WTC11 (cell line): ENCODE measurements around the gene STAT2. TPM values are rescaled to one million over a fixed set of nuclear protein-coding genes. Genes with fewer than 3 reads are reported as not detected.

ENCODE experiments used
- ATAC-seq: fragments of 200-7000 bp; cut with Tn5 transposase; 2 replicates; pipeline ENCODE4 v1.10.0; 2021; ENCODE audit warnings: mild to moderate bottlenecking, moderate library complexity
- CTCF ChIA-PET: fragments of 300-600 bp; sonication (Branson Sonifier 250); formaldehyde crosslinking; loops from one replicate; lab custom pipeline; 2021; ENCODE audit warnings: antibody characterized with exemption; lab: Charles Lee
- POLR2A ChIA-PET: fragments of 350-600 bp; sonication (Branson Sonifier 250); formaldehyde crosslinking; loops from one replicate; lab custom pipeline; 2021; ENCODE audit warnings: antibody characterized with exemption; lab: Charles Lee
- DNase-seq: peaks from one replicate; pipeline ENCODE4 v3.0.0; 2021; ENCODE audit warnings: low spot score
- H3K27ac Mint-ChIP-seq: 2 replicates; pipeline ENCODE4 v1.8.0; 2021; ENCODE audit warnings: mixed read lengths
- H3K27me3 Mint-ChIP-seq: 2 replicates; pipeline ENCODE4 v1.8.0; 2021; ENCODE audit warnings: low read depth, mild to moderate bottlenecking, moderate library complexity, mixed read lengths
- H3K36me3 Mint-ChIP-seq: 2 replicates; pipeline ENCODE4 v1.8.0; 2021; ENCODE audit warnings: mixed read lengths
- H3K4me1 Mint-ChIP-seq: 2 replicates; pipeline ENCODE4 v1.8.0; 2022; ENCODE audit warnings: mixed read lengths
- H3K4me3 Mint-ChIP-seq: 2 replicates; pipeline ENCODE4 v1.8.0; 2021; ENCODE audit warnings: mild to moderate bottlenecking, moderate library complexity, mixed read lengths
- H3K9me3 Mint-ChIP-seq: 2 replicates; pipeline ENCODE4 v1.8.0; 2021; ENCODE audit warnings: mixed read lengths
- CBFB ChIP-seq: sonication (generic); formaldehyde crosslinking; IDR thresholded peaks from 2 replicates; pipeline ENCODE4 v1.8.1; 2022; ENCODE audit warnings: mild to moderate bottlenecking, low read depth, missing genetic modification reagents
- CREM ChIP-seq: sonication (generic); formaldehyde crosslinking; IDR thresholded peaks from 2 replicates; pipeline ENCODE4 v1.8.1; 2022; ENCODE audit warnings: mild to moderate bottlenecking, missing genetic modification reagents, moderate library complexity
- E2F4 ChIP-seq: sonication (generic); formaldehyde crosslinking; IDR thresholded peaks from 2 replicates; pipeline ENCODE4 v1.8.1; 2022; ENCODE audit warnings: low read depth, mild to moderate bottlenecking, moderate library complexity, missing genetic modification reagents, borderline replicate concordance
- ESRRA ChIP-seq: sonication (generic); formaldehyde crosslinking; IDR thresholded peaks from 2 replicates; pipeline ENCODE4 v1.8.1; 2022; ENCODE audit warnings: mild to moderate bottlenecking, missing genetic modification reagents, borderline replicate concordance
- ETV6 ChIP-seq: sonication (generic); formaldehyde crosslinking; IDR thresholded peaks from 2 replicates; pipeline ENCODE4 v1.8.1; 2022; ENCODE audit warnings: mild to moderate bottlenecking, missing genetic modification reagents
- FOXK1 ChIP-seq: sonication (generic); formaldehyde crosslinking; IDR thresholded peaks from 2 replicates; pipeline ENCODE4 v1.8.0; 2022; ENCODE audit warnings: mild to moderate bottlenecking, moderate library complexity, missing genetic modification reagents
- GABPB1 ChIP-seq: sonication (generic); formaldehyde crosslinking; IDR thresholded peaks from 2 replicates; pipeline ENCODE4 v1.8.1; 2023; ENCODE audit warnings: mild to moderate bottlenecking, missing genetic modification reagents
- JAZF1 ChIP-seq: fragments of 250-450 bp; sonication (Bioruptor Pico); IDR thresholded peaks from 2 replicates; pipeline ENCODE4 v1.9.0; 2021; ENCODE audit warnings: moderate library complexity, mild to moderate bottlenecking, inconsistent platforms
- NFYB ChIP-seq: sonication (generic); formaldehyde crosslinking; conservative IDR thresholded peaks from 2 replicates; pipeline ENCODE4 v1.8.0; 2022; ENCODE audit warnings: low read depth, missing genetic modification reagents
- RELA ChIP-seq: sonication (generic); formaldehyde crosslinking; IDR thresholded peaks from 2 replicates; pipeline ENCODE4 v1.8.1; 2022; ENCODE audit warnings: missing genetic modification reagents, mild to moderate bottlenecking, borderline replicate concordance
- TCF7 ChIP-seq: sonication (generic); formaldehyde crosslinking; IDR thresholded peaks from 2 replicates; pipeline ENCODE4 v1.8.0; 2022; ENCODE audit warnings: mild to moderate bottlenecking, low read depth, missing genetic modification reagents, moderate library complexity
- ZBTB43 ChIP-seq: sonication (generic); formaldehyde crosslinking; IDR thresholded peaks from 2 replicates; pipeline ENCODE4 v1.8.1; 2023; ENCODE audit warnings: mild to moderate bottlenecking, missing genetic modification reagents
- ZNF138 ChIP-seq: sonication (generic); formaldehyde crosslinking; conservative IDR thresholded peaks from 2 replicates; pipeline ENCODE4 v1.8.1; 2022; ENCODE audit warnings: mild to moderate bottlenecking, moderate library complexity, missing genetic modification reagents
- ZNF532 ChIP-seq: fragments of 250-450 bp; sonication (Bioruptor Pico); IDR thresholded peaks from 2 replicates; pipeline ENCODE4 v1.9.0; 2021; ENCODE audit warnings: mild to moderate bottlenecking, borderline replicate concordance
- total RNA-seq: library from RNA; stranded (reverse); gene quantifications from 3 replicates; pipeline ENCODE4 v1.2.3, GENCODE V29; 2021
- TF ChIP-seq, protein P1 (sequence below): sonication (generic); formaldehyde crosslinking; IDR thresholded peaks from 2 replicates; pipeline ENCODE4 v1.8.1; 2023; ENCODE audit warnings: mild to moderate bottlenecking, missing genetic modification reagents, moderate library complexity
- TF ChIP-seq, protein P2 (sequence below): fragments of 250-450 bp; sonication (Bioruptor Pico); IDR thresholded peaks from 2 replicates; pipeline ENCODE4 v2.1.2; 2022; ENCODE audit warnings: mild to moderate bottlenecking, moderate library complexity

The STAT2 gene
- total RNA-seq, 1 experiment from 2014 or later: 54.5 TPM

- ATAC-seq (no peak), DNase-seq (no peak)
- H3K27me3 Mint-ChIP-seq: no peaks in the 10 kb centered on the region
- H3K36me3 Mint-ChIP-seq: no peaks in the 10 kb centered on the region
- ChIA-PET CTCF (interaction anchor here (0.6 to 2.2 kb wide), 9 partner anchors 13 to 144 kb away, joined by 3 to 9 read pairs (median 3); partner anchors contain the start of genes ANKRD52, CNPY2, RNF41 and SMARCC2), POLR2A (interaction anchor here (0.7 to 1.7 kb wide), 3 partner anchors 27 to 76 kb away, joined by 3 to 9 read pairs (median 3); partner anchors contain the start of genes CS and STAT2)
- H3K9me3 Mint-ChIP-seq: no peaks in the 10 kb centered on the region
- peak overlapping the region; percentile 87 for H3K4me3 Mint-ChIP-seq
- no peak for TF ChIP-seq FOXK1 (CRISPR knock-in tag)
- TF ChIP-seq JAZF1: no peak
- no peak for TF ChIP-seq RELA (CRISPR knock-in tag)
- no peak for TF ChIP-seq CBFB
- no peak for TF ChIP-seq TCF7 (CRISPR knock-in tag)
- no peak for TF ChIP-seq ETV6 (CRISPR knock-in tag)
- TF ChIP-seq NFYB: no peak
- no peak for TF ChIP-seq ZNF138 (CRISPR knock-in tag)
- TF ChIP-seq CREM (CRISPR knock-in tag): no peak
- TF ChIP-seq GABPB1 (CRISPR knock-in tag): no peak
- TF ChIP-seq, protein P1, sequence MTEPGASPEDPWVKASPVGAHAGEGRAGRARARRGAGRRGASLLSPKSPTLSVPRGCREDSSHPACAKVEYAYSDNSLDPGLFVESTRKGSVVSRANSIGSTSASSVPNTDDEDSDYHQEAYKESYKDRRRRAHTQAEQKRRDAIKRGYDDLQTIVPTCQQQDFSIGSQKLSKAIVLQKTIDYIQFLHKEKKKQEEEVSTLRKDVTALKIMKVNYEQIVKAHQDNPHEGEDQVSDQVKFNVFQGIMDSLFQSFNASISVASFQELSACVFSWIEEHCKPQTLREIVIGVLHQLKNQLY (CRISPR knock-in tag): no peak
- TF ChIP-seq, protein P2, sequence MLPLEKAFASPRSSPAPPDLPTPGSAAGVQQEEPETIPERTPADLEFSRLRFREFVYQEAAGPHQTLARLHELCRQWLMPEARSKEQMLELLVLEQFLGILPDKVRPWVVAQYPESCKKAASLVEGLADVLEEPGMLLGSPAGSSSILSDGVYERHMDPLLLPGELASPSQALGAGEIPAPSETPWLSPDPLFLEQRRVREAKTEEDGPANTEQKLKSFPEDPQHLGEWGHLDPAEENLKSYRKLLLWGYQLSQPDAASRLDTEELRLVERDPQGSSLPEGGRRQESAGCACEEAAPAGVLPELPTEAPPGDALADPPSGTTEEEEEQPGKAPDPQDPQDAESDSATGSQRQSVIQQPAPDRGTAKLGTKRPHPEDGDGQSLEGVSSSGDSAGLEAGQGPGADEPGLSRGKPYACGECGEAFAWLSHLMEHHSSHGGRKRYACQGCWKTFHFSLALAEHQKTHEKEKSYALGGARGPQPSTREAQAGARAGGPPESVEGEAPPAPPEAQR (CRISPR knock-in tag): no peak
- no peak for TF ChIP-seq ZBTB43 (CRISPR knock-in tag)
- no peak for TF ChIP-seq ZNF532 (CRISPR knock-in tag)
- no peak for TF ChIP-seq E2F4
- TF ChIP-seq ESRRA (CRISPR knock-in tag): no peak
- H3K4me1 Mint-ChIP-seq: peaks cover 32% of the 10 kb centered on the region
- peak overlapping the region; percentile 98 for H3K27ac Mint-ChIP-seq
Measured at GRCh38 chr12:56333197-56333678, 26.7 kb downstream of the STAT2 start.
